Smooth muscle cell (in vitro differentiated cells): Measurements from ENCODE around the gene ASB13. TPM values are rescaled to one million over a fixed set of nuclear protein-coding genes. Genes with fewer than 3 reads are reported as not detected.
A peak's percentile ranks its signal among the peaks of the same experiment; 100 is the strongest.

ENCODE experiments used
- DNase-seq: peaks from one replicate; lab custom pipeline; 2025; ENCODE audit not compliant: unreplicated experiment; lab: John Stamatoyannopoulos, UW
- H2AFZ ChIP-seq: fragments of 200-600 bp; sonication (generic); 2 replicates; pipeline ENCODE4 v1.6.0; 2016; ENCODE audit warnings: antibody characterized with exemption, low read depth, mild to moderate bottlenecking
- H3F3A ChIP-seq: fragments of 200-600 bp; sonication (generic); 2 replicates; pipeline ENCODE4 v1.6.0; 2017; ENCODE audit warnings: antibody characterized with exemption, low read depth
- H3K27ac ChIP-seq: fragments of 200-600 bp; sonication (generic); 2 replicates; pipeline ENCODE4 v1.5.1; 2016; ENCODE audit warnings: low read depth, mild to moderate bottlenecking
- H3K27me3 ChIP-seq: fragments of 200-600 bp; sonication (generic); 2 replicates; pipeline ENCODE4 v1.6.1; 2016; ENCODE audit warnings: low read depth, mild to moderate bottlenecking
- H3K36me3 ChIP-seq: fragments of 200-600 bp; sonication (generic); 2 replicates; pipeline ENCODE4 v1.5.1; 2016; ENCODE audit warnings: low read depth
- H3K4me1 ChIP-seq: fragments of 200-600 bp; sonication (generic); 2 replicates; pipeline ENCODE4 v1.5.1; 2016; ENCODE audit warnings: low read depth
- H3K4me2 ChIP-seq: fragments of 200-600 bp; sonication (generic); 2 replicates; pipeline ENCODE4 v1.6.0; 2016; ENCODE audit warnings: mild to moderate bottlenecking
- H3K4me3 ChIP-seq: fragments of 200-600 bp; sonication (generic); 2 replicates; pipeline ENCODE4 v1.5.1; 2016; ENCODE audit warnings: mild to moderate bottlenecking
- H3K79me2 ChIP-seq: fragments of 200-600 bp; sonication (generic); 2 replicates; pipeline ENCODE4 v1.6.0; 2016; ENCODE audit warnings: low read depth, mild to moderate bottlenecking
- H3K9ac ChIP-seq: fragments of 200-600 bp; sonication (generic); 2 replicates; pipeline ENCODE4 v1.6.0; 2016; ENCODE audit warnings: low read depth
- H3K9me3 ChIP-seq: fragments of 200-600 bp; sonication (generic); replicated peaks from 2 replicates; pipeline ENCODE4 v1.5.1; 2016; ENCODE audit warnings: low read depth
- H4K20me1 ChIP-seq: fragments of 200-600 bp; sonication (generic); 2 replicates; pipeline ENCODE4 v1.6.0; 2016; ENCODE audit warnings: low read depth
- CTCF ChIP-seq: fragments of 200-600 bp; sonication (generic); IDR thresholded peaks from 2 replicates; pipeline ENCODE4 v1.5.1; 2017; ENCODE audit warnings: borderline replicate concordance, mild to moderate bottlenecking, antibody characterized with exemption; ENCODE audit not compliant: insufficient read depth, poor library complexity, severe bottlenecking
- WGBS: methylation state at CpG from one replicate; pipeline ENCODE4 v1.1.7; 2016; ENCODE audit warnings: low lambda C conversion rate; 5-methylcytosine and 5-hydroxymethylcytosine counted together
- polyA plus RNA-seq: library from polyadenylated mRNA; unstranded; fragments of >200 nt; fragmentation: Nextera tagmentation; extraction: Ambion mirVana; gene quantifications from 2 replicates; pipeline ENCODE4 v1.2.1, GENCODE V29; 2016
- total RNA-seq: library from RNA; depleted of rRNA; stranded (reverse); fragments of >200 nt; gene quantifications from 2 replicates; pipeline ENCODE4 v1.2.3, GENCODE V29; 2014

ASB13 gene
- total and polyA plus RNA-seq, 2 experiments from 2014 or later: 12.6 to 34.7 TPM

GRCh38 chr10:5618042-5618441 lies 48.4 kb downstream of the ASB13 start:
- DNase-seq: no peak
- Histone ChIP-seq H3K27ac (peak overlapping the region; percentile 48), H3F3A (no peaks in the 10 kb centered on the region), H2AFZ (no peak overlapping the region), H3K27me3 (no peaks in the 10 kb centered on the region), H3K36me3 (no peaks in the 10 kb centered on the region), H3K9me3 (no peaks in the 10 kb centered on the region), H3K4me1 (peaks cover 23% of the 10 kb centered on the region), H3K9ac (no peak overlapping the region), H3K4me3 (no peak overlapping the region), H4K20me1 (no peaks in the 10 kb centered on the region), H3K4me2 (no peak overlapping the region), H3K79me2 (no peaks in the 10 kb centered on the region)
- WGBS: 71% methylated on average over 8 of the region's 8 CpGs
- TF ChIP-seq CTCF: no peak

GRCh38 chr10:5617521-5617920 lies 48.9 kb downstream of the ASB13 start:
- no peak overlapping the region for H3K4me3 ChIP-seq
- H3K36me3 ChIP-seq: no peaks in the 10 kb centered on the region
- H3K79me2 ChIP-seq: no peaks in the 10 kb centered on the region
- H3K9me3 ChIP-seq: no peaks in the 10 kb centered on the region
- WGBS: 98% methylated on average over 11 of the region's 11 CpGs
- H3K27me3 ChIP-seq: no peaks in the 10 kb centered on the region
- H3K4me1 ChIP-seq: peaks cover 18% of the 10 kb centered on the region
- H2AFZ ChIP-seq: no peak overlapping the region
- no peak overlapping the region for H3K4me2 ChIP-seq
- DNase-seq: no peak
- TF ChIP-seq CTCF: no peak
- H3K27ac ChIP-seq: no peak overlapping the region
- no peaks in the 10 kb centered on the region for H3F3A ChIP-seq
- H4K20me1 ChIP-seq: no peaks in the 10 kb centered on the region
- no peak overlapping the region for H3K9ac ChIP-seq

GRCh38 chr10:5616836-5617235 lies 49.6 kb downstream of the ASB13 start:
- no peaks in the 10 kb centered on the region for H4K20me1 ChIP-seq
- no peak overlapping the region for H3K4me2 ChIP-seq
- no peaks in the 10 kb centered on the region for H3K9me3 ChIP-seq
- no peaks in the 10 kb centered on the region for H3K36me3 ChIP-seq
- no peak overlapping the region for H3K9ac ChIP-seq
- H3F3A ChIP-seq: no peaks in the 10 kb centered on the region
- no peak overlapping the region for H2AFZ ChIP-seq
- 79% methylated on average over 6 of the region's 6 CpGs for WGBS
- no peak for TF ChIP-seq CTCF
- no peaks in the 10 kb centered on the region for H3K79me2 ChIP-seq
- no peaks in the 10 kb centered on the region for H3K27me3 ChIP-seq
- H3K4me3 ChIP-seq: no peak overlapping the region
- no peak for DNase-seq
- no peak overlapping the region for H3K27ac ChIP-seq
- H3K4me1 ChIP-seq: peaks cover 16% of the 10 kb centered on the region

GRCh38 chr10:5616046-5616445 lies 50.3 kb downstream of the ASB13 start:
- no peaks in the 10 kb centered on the region for H3K36me3 ChIP-seq
- no peaks in the 10 kb centered on the region for H3F3A ChIP-seq
- WGBS: 97% methylated on average over 5 of the region's 26 CpGs
- no peak overlapping the region for H3K4me2 ChIP-seq
- H4K20me1 ChIP-seq: no peaks in the 10 kb centered on the region
- H3K9me3 ChIP-seq: no peaks in the 10 kb centered on the region
- no peaks in the 10 kb centered on the region for H3K79me2 ChIP-seq
- H3K27me3 ChIP-seq: no peaks in the 10 kb centered on the region
- no peak for TF ChIP-seq CTCF
- no peak overlapping the region for H3K27ac ChIP-seq
- no peak overlapping the region for H3K9ac ChIP-seq
- peaks cover 16% of the 10 kb centered on the region for H3K4me1 ChIP-seq
- no peak for DNase-seq
- no peak overlapping the region for H3K4me3 ChIP-seq
- no peak overlapping the region for H2AFZ ChIP-seq
